Measurements from ENCODE around the gene LMBRD1.

GRCh38 chr6:69820018-69820417 is 23.2 kb upstream of the LMBRD1 start:
- TF ChIP-seq CTCF (IDR thresholded peaks at IDR 0.05 in 8 of 11, conservative IDR thresholded peaks at IDR 0.05 in 3 of 11) (no peak), POLR2A (IDR thresholded peaks at IDR 0.05) (no peak)

All from spleen (tissue), 7 donors.